ENCODE measurements around the gene UBE2S.
"Not testable (repeated sequence)": the region's sequence is repeated elsewhere in the genome, so short reads cannot be mapped to it uniquely, and the experiment has no call there.

UBE2S gene

DNA sequence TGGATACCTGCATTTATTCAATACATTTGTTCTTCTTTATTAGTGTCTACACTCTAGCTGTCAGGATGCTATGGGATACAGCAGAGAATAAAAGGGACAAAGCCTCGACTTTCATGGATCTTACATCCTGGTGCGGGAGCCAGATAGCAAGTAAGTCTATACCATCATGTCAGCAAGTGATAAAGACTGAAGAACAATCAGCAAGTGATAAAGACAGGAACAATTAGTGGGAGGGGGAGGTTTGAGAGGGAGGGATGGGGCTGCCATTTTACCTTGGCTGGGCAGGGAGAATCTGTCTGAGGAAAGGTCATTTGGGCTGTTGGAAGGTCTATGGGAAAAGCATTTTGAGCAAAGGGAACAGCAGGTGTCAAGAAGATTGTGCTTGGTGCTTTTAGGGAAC, 2.6 kb upstream of the UBE2S start:
- no peak overlapping the region for H3K4me3 ChIP-seq (ENCODE audit: low read length)
- TF ChIP-seq, protein P1, sequence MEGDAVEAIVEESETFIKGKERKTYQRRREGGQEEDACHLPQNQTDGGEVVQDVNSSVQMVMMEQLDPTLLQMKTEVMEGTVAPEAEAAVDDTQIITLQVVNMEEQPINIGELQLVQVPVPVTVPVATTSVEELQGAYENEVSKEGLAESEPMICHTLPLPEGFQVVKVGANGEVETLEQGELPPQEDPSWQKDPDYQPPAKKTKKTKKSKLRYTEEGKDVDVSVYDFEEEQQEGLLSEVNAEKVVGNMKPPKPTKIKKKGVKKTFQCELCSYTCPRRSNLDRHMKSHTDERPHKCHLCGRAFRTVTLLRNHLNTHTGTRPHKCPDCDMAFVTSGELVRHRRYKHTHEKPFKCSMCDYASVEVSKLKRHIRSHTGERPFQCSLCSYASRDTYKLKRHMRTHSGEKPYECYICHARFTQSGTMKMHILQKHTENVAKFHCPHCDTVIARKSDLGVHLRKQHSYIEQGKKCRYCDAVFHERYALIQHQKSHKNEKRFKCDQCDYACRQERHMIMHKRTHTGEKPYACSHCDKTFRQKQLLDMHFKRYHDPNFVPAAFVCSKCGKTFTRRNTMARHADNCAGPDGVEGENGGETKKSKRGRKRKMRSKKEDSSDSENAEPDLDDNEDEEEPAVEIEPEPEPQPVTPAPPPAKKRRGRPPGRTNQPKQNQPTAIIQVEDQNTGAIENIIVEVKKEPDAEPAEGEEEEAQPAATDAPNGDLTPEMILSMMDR (conservative IDR thresholded peaks at IDR 0.05; ENCODE audit: low read depth, low read length) = no peak
- DNase-seq (ENCODE audit: low read depth) = no peak

DNA sequence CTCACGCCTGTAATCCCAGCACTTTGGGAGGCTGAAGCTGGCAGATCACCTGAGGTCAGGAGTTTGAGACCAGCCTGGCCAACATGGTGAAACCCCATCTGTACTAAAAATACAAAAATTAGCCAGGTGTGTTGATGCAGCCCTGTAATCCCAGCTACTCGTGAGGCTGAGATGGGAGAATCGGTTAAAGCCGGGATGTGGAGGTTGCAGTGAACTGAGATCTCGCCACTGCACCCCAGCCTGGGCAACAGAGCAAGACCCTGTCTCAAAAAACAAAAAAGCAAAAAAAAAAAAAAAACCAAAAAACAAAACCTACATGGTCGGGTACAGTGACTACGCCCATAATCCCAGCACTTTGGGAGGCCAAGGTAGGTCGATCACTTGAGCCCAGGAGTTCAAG, 1.6 kb upstream of the UBE2S start:
- DNase-seq (ENCODE audit: low read depth); H3K4me3 ChIP-seq (ENCODE audit: low read length): not testable (repeated sequence)

DNA sequence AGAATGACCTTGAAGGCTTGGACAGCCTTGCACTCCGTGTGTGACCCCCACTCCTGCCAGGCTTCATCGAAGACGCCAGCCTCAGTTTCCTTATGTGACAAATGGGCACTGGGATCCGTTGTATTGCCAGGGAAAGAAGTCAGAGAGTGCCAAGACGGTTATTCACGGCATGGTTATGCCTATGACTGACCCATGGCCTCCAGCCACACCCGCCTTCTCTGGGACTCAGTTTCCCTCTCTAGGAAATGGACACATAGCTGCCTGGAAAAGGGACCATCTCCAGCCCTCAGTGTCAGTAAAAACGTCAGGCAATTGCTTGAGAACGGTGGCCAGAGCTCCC, 915 bp upstream of the UBE2S start:
- peak overlapping the region; percentile 52 for H3K4me3 ChIP-seq (ENCODE audit: low read length)
- TF ChIP-seq, protein P1 (conservative IDR thresholded peaks at IDR 0.05; ENCODE audit: low read depth, low read length) = no peak
- no peak for DNase-seq (ENCODE audit: low read depth)

DNA sequence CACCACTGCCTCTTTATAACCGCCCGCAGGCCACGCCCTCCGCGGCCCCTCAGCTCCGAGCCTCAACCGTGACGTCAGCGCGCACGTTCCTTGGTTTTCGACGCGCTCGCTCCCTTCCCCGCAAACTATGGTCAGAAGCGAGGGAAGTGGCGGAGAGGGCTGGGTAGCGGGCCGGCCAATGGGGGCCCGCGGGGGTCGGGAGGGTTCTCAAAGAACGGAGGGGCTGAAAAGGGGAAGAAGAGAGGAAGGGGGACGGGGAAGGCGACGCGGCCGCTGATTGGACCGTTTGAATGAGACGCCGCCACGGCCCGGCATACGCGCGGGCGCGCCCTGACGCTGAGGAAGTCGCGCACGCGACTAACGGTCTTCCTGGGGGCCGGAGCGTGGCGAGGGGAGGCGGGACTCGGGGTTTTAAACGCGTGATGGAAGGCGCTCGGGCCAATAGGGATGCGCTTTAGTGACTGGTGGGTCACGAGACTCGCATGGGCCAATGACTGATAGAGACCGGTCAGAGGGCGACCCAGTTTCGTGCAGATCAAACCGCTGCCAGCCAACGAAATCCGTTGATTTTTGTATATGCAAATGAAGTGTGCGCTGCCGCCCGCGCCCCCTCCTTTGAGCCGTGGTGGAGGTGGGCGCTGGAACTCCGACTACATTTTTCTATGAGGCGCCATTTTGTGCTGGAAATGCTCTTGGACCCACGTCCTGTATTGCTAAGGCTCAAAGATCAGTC, 378 bp upstream of the UBE2S start:
- DNase-seq (ENCODE audit: low read depth) = peak; percentile 99

DNA sequence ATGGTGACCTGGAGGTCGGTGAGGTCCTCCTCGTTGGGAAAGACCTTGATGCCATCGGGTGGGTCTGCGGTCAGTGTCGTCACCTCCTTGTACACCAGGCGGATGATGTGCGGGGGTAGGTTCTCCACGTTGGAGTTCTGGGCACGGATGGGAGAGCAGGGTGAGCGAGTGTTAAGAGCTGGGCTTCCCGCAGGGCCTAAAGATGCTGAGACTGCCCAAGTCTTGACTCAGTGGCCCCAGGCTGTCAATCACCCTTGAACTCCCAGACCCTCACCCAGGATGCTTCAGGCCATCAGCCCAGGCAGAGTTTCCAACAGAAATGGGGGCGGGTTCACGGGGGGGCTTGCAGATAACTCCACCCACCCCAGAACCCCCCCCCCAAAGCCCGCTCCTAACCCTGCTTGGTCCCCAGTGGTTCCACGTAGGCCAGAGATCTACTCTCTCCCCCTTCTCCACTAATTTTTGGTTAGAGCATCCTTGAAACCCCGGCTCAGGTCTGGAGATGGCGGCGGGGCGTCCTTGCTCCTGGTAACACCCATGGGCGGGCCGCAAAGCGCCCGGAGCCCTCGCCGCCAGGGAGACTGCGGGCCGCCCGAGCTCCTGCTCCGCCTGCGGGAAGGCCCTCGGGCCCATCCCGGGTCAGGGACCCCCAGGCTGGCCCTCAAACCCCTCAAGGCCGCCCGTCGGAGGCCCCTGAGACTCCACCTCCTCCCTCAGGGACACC, 600 bp downstream of the UBE2S start:
- peak overlapping the region; percentile 78 for H3K4me3 ChIP-seq (ENCODE audit: low read length)
- TF ChIP-seq, protein P1 (conservative IDR thresholded peaks at IDR 0.05; ENCODE audit: low read depth, low read length) = no peak
- no peak for DNase-seq (ENCODE audit: low read depth)

More for the DNA sequence above, 378 bp upstream of the UBE2S start:
- TF ChIP-seq, protein P1 (conservative IDR thresholded peaks at IDR 0.05; ENCODE audit: low read depth, low read length) = no peak
- H3K4me3 ChIP-seq (ENCODE audit: low read length) = peak overlapping the region; percentile 52

DNA sequence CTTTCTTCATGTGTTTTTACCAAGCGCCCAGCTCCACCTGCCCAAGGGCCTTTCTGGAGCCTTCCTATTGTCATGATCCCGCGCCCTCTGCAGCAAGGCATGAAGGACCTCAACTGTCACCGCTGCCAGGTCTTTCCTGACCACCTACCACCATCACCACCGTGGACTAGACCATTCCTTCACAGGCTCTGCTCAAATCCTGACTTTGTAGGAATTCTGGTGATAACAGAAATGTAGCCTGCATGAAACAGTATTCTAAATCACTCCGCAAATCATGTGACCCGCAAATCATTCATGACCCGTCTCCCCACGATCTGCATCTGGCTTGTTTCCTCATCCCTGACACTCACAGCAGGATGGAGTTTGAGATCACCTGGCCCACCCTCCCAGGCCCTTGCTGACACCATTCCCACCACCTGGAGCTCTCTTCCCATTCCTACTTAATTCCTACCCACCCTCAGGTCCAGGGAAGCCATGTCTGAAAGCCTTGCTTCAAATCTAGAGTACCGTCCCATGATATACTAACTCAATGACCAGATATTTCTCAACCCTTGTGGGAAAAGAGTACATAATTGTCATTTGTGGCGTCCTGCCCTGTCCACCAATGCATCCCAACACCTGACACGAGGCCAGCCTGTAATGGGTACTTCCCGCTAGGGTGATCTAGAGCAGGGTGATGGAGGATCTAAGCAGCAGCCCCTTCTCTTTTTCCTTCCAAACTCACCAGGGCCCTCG, 1.3 kb downstream of the UBE2S start:
- TF ChIP-seq, protein P1 (conservative IDR thresholded peaks at IDR 0.05; ENCODE audit: low read depth, low read length) = no peak
- no peak for DNase-seq (ENCODE audit: low read depth)
- H3K4me3 ChIP-seq (ENCODE audit: low read length) = peak overlapping the region; percentile 78

DNA sequence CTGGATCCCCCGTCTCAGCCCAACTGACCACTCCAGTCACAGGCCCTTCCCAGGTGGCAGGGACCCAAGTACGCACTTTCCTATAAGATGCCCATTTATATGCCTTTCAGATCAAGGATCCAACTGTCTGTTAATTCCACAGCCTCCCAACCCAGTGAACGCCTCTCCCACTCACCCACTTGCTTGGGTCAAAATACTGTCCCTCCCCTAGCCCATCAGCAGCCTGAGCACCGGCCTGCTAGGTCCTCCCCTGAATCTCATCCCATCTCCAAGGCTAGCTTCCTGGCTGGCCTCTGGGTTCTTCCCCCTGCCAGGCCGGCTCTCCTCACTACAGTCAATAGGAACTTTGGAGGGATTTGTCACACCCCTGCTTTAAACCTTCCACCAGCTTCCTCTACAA, 1.9 kb downstream of the UBE2S start:
- TF ChIP-seq, protein P1 (conservative IDR thresholded peaks at IDR 0.05; ENCODE audit: low read depth, low read length) = no peak
- H3K4me3 ChIP-seq (ENCODE audit: low read length) = peak overlapping the region; percentile 78
- no peak for DNase-seq (ENCODE audit: low read depth)
